HS-5 (cell line): Measurements from ENCODE around the gene PLXDC1.
"Not testable (repeated sequence)": the region's sequence is repeated elsewhere in the genome, so short reads cannot be mapped to it uniquely, and the experiment has no call there.

ENCODE experiments used
- DNase-seq: peaks from one replicate; pipeline ENCODE4 v3.0.0-alpha.2; 2012; ENCODE audit warnings: low read depth

The PLXDC1 gene

DNA sequence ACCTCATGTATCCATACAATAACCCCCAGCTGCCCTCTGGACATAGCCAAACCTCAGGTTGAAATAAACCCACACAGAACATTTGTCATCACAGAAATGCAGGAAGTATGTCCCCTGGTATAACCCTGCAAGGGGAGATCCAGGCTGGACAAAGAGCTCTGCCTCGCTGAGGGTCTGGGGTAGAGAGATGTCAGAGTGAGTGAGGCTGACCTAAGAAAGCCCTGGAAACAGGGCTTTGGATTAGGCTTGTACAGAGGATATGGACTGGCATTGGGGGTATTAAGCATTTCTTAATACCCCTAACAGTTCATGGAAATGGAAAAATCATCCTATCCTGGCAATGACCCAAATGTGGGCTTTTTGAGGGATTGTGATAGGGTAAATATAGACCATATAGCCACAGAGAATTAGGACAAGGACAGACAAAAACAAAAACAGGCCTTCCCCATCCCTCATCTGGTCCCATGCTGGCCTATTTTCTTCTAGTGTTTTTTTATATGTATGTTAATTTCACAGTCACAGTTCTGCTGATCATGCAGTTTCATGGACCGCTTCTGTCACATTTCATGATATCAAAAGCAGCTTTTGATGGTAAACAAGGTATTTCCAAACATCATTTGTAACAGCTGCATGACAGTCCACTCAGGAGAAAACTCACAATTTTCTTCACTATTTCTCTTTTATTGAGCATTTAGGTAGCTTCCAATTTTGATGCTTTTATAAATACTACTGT, 26.1 kb downstream of the PLXDC1 start:
- no peak for DNase-seq

DNA sequence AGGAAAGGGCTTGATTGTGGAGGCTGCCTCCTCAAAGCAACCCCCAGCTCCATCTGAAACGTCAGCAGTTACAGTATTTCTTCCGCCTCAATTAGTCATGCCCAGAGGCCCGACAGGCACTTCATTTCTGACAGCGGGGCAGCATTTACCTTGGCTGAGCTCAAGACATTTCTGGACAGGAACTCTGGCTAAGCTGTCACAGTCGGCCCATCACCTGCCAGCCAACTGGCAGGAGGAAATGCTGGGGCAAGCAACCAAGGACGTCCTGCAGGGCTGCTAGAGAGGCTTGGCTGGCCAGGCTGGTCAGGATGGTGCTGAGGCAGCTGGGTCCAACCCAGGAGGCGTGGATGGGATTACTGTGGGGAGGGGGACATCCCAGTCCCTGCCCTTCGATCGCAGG, 27.8 kb downstream of the PLXDC1 start:
- DNase-seq, result no peak

DNA sequence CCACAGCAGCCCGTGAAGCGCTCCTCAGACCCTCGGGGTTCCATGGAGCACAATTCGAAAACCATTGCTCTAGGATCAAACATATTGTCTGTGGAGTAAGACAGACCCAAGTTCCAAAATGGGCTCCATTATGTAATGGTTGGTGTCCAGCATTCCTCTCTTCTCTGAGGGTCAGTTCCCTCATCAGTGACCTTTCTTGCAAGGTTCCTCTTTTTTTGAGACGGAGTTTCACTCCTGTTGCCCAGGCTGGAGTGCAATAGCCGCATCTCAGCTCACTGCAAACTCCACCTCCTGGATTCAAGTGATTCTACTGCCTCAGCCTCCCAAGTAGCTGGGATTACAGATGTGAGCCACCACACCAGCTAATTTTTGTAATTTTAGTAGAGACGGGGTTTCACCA, 28.4 kb downstream of the PLXDC1 start:
- DNase-seq, result no peak

DNA sequence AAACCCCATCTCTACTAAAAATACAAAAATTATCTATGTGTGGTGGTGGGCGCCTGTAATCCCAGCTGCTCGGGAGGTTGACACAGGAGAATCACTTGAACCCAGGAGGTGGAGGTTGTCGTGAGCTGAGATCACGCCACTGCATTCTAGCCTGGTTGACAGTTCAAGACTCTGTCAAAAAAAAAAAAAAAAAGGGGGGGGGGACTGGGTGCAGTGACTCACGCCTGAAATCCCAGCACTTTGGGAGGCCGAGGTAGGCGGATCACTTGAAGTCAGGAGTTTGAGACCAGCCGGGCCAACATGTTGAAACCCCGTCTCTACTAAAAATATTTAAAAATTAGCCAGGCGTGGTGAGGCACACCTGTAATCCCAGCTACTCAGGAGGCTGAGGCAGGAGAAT, 29.5 kb downstream of the PLXDC1 start:
- DNase-seq, result not testable (repeated sequence)

DNA sequence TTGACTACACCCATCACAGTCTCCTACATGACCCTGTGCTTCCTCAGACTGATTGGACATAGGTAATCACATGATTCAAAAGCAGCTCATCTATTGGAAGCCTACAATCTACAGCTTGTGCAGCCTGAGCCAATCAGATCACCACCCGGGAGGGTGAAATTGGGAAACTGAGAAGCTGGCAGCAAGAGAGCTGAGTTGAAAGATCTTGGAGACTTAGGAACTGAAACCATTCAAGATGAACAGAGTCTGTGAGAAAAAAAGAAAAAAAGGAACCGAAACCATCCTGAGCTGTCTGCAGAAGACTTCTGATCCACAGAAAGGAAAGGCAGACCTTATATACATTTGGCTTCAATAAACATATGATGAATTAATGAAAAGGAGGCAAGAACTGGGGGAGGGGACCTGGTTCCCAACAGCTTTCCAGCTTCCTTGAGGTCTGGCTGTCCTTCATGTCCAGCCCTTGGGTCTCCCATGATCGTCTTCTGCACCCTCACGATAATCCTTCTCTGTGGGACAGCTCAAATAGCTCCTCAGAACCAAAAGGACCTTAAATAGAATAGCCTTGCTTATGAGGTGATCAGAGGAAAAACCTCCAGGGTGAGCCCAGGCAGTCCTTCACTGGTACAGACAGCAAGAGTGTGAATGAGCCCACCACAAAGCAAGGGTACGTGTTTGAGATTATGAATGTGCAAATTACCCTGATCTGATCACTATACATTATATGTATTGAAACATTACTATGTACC, 32.6 kb downstream of the PLXDC1 start:
- no peak for DNase-seq

DNA sequence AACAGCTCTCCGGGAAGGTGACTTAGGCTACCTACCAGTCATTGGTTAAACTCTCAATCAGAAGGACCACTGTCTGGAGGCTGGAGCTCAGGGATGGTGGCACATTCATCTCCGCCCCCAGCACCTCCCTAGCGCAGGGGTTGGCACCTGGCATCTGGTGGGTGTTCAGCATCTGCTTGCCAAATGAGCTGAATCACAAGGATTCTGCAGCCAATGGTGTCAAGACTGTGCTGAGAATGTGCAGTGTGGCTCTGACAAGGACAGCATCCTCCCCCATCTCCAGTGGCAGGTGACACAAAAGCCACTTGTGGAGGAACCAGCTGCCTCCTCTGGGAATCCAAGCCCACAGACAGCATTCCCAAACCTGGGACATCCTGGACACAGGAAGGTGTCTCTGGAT, 35.2 kb downstream of the PLXDC1 start:
- DNase-seq, result no peak

DNA sequence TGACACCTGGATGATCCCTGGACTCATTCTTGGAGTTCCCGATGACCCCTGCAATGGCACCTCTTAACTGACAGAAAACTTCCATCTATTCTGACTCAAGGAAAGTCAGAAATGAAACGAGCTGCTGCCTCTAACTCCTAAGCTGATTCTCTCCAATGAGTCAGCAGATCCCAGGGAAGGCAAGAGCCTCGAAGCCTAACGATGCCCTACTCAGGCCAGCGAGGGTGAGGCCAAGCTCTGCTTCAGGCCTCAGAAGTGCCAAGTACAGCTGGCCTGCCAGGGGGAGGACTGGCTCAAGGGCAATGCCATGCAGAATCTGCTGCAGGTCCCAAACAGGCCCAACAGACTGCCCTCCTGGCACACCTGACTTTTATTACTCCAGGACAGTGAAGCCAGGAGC, 36.3 kb downstream of the PLXDC1 start:
- no peak for DNase-seq

DNA sequence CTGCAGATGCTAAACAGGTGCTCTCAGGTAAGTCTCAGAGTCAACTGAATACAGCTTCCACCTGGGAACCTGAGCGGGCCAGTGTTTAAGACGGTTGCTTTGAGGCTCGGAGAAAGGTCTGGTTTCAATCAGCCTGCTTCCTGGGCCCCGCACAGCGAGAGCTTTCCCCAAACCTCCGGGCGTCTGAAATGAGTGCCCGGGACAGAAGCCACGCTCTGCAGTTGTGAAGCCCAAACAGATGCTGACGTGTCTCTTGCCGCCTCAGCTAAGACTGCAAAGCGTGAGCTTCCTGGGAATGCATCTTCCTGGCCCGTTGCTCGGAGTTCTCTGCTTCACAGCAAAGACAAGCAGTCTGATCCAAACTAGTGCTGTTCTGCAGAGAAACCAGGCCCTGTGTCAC, 36.7 kb downstream of the PLXDC1 start:
- DNase-seq, result no peak

DNA sequence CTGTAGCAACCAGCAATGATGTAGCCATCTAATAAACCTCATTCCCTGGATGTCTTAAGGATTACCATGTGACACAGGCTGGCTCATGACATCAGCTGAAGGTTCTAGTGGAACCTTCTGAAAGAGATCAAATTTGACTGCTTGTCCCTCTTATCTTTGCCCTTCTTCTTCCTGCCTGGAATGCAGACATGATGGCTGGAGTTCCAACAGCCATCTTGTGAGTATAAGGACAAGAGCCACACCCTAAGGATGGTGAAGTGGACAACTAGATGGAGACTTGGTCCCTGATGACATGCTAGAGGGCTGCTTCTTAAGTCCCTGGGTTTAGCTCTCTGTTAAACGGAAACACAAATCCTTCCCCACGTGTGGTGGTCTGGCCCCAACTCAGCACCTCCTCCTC, 37.6 kb downstream of the PLXDC1 start:
- no peak for DNase-seq

DNA sequence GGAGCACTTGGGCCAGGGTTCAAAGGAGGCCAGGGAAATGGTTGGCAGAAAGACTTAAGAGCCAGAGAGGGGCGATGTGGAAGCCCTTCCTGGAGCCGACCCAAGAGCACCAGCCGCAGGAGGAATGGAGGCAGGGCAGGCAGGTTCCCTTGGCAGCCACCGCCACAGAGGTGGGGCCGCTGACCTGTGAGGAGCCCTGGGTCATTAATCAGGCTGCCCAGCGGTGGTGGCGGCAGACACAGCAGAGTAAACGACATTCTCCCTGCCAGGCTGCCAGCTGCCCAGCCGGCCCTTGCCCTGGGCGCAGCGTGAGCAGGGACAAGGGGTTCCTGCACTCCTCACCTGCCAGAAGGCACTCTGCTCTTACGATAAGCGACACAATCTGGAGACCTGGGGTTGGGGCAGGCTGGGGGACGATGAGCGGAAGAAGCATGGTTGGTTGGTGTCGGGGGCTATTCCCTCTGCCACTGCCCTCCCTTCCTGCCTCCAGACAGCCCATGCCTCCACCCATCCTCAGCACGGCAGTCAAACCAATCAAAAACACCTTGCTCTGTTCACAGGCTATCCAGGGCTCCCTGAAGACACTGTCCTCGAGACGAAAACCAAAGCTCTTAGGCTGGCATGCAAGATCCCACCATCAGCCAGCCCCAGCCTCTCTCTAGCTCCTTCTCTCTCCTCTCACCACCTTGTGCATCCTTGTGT, 40.9 kb downstream of the PLXDC1 start:
- DNase-seq, result no peak

DNA sequence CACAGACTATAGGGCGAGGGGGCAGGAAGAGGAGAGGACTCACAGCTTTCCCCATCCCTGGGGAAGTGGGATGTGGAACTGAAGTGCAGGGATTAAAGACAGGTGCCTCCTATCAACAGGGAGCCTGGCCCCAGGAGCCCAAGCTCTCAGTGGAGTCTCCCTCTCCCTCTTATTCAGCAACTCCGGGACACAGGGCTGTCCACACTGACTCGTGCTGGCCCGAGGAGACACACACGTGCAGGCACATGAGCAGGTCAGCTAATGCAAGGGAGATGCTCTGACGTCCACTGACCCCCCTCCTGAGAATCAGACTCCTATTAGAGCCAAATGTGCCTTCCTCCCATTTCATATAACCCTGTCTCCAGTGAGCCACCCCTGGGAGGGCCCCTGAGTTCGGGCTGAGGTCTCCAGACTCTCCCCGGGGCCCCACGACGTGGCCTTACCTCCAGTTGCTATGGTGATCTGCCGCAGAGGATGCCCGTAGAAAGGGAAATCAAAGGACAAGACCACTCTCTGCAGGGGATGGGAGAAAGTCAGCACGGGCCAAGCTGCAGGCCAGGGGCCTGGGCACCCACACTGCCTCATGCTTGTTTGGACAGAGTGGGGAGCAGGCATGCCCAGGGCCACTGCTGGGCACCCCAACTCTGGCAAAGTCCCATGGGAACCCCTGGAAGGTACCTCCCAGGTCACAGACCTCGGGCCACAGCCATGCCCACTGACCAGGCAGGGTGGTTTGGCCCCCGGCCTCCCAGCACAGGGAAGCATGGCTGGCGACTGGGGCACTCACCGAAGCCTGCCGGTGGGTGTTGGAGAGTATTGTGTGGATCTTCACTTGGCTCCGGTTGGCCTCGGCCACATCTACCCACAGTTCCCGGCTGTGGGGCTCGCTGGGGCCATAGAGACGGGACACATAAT, 42.7 kb downstream of the PLXDC1 start:
- DNase-seq, result no peak

DNA sequence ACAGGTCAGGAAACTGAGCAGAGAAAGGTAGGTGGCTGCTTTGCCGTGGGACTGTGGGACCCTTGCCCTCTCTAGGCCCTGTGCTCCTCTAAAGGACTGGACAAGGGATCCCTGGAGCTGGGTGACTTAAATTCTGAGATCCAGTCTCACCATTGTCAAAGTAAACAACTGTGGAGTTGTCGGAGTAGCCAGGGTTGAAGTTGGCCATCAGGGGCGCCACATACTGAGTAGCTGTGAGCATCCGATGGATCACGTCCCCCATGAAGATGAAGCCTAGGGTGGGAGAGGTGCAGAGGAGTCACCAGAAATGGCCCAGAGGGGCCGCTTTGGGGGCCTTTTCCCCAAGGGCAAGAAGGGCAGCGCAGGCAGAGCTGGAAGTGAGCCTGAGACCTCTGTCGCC, 43.5 kb downstream of the PLXDC1 start:
- no peak for DNase-seq

DNA sequence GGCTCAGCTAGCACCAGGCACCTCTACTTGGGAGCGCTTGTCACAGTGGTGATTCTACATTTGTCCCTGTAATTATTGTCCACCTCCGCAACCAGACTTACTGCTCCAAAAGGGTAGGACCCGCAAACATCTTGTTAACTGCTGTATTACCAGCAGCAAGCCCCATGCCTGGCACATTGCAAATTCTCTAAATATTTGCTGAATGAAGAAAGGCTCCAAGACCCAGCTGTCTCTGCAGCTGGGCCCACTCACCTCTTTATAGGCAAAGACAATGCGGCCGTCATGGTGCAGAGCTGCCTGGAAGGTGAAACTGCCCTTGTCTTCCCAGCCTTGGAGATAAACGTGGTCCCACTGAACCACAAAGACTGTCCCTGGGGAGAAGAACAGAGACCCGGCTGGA, 44.3 kb downstream of the PLXDC1 start:
- no peak for DNase-seq

DNA sequence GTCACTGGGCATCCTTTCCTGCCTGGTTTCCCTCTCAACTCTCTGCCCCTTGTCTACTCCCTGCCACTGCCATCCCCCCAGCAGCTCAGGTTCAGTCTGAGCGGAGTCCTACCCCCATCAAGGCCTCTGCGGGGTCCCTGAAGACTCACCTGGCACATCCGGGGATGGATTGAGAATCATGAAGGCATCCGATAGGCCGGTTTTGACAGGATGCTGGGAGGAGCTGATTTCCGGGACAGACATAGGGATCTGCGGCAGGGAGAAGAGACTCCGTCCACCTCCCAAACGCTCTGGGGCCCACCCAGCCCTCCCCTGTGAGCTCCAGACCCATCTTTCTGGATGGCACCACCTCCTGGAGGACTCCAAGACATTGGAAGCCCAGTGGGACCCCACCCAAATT, 45.7 kb downstream of the PLXDC1 start:
- no peak for DNase-seq

DNA sequence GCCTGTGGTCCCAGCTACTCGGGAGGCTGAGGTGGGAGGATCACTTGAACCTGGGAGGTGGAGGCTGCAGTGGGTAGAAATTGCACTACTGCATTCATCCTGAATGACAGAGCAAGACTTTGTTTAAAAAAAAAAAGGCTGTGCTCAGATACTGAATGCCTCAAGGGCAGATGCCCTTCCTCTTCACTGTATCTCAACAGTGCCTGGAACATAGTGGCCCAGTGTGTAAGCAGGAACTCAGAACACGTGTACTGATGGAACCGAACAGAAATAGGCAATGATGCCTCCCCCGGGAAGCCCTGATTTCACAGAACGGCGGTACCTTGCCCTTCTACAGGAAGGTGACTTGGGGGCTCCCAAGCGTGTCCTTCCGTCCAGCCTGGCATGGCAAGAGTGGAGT, 46.8 kb downstream of the PLXDC1 start:
- no peak for DNase-seq

DNA sequence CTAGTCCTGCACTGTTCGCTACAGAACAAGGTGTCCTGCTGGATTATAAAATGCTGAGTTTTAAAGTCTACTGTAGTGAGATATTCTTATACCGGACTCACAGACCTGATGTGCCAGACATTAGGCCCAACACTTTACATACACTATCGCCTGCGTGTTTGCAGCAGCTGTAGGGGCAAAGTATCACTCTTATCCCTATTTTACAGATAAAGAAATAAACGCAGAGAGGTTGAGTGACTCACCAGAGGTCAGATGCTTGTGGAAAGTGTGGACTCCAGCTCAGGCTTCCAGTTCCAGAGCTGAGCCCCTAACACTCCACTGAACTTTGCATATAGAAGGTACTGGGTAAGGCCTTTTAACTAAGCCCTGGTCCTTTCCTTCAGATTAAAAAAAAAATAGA, 47.4 kb downstream of the PLXDC1 start:
- DNase-seq, result no peak

DNA sequence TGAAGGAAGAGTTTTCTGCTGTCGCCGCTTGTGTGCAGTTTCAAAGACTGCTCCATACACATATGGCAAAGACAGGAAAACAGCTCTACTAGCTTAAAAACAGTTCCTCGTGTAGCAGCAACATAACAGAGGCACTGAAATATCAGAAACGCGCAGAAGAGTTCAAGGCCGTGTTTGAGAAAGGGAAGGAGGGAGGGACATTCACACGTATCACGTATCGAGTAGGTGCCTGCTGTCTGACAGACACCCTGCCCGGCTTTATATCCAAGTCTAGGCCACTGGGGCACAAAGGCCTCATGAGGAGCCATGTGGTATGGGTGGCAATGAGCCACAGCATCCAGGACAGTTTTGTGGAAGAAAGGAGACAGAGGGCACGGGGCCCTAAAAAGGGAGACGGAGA, 50.3 kb downstream of the PLXDC1 start:
- no peak for DNase-seq

DNA sequence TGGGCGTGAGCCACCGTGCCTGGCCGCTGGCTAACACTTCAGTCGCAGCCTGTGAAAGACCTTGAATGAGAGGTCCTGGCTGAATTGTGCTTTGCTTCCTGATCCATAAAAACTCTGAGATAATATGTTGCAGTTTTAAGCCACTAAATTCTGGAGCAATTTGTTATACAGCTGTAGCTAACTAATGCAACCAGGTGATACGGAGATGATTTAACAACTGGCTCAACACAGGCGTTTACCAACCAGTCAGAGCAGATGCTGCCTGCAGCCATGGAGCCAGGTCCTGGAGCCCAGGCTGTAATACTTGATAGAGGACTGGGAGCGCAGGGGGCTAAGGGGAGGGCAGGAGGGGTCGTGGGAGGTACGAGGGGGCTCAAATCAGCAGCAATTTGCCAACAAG, 50.9 kb downstream of the PLXDC1 start:
- no peak for DNase-seq

DNA sequence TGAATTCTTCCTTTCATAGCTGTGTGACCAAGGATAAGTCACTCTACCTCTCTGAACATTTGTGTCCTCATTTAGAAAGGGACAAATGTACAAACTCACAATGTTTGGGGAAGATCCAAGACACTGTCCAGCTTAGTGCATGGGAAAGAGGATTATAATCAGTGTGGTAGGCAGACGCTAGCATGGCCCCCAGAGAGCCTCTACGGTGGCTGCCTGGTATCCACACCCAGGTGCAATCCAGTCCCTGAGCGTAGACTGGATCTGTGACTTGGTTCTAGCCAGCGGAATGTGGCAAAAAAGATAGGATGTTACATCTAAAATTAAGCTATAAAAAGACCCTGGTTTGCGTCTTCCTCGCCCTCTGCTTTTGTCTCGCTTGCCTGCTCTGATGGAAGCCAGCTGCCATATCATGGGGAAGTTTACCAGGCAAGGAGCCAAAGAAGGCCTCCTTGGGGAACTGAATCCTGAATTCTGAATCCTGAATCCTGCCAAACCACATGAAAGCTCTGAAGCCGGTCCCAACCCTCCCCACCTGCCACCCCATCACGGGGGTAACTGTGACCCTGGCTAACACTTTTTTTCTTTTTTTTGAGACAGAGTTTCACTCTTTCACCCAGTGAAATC, 51.7 kb downstream of the PLXDC1 start:
- DNase-seq, result no peak

DNA sequence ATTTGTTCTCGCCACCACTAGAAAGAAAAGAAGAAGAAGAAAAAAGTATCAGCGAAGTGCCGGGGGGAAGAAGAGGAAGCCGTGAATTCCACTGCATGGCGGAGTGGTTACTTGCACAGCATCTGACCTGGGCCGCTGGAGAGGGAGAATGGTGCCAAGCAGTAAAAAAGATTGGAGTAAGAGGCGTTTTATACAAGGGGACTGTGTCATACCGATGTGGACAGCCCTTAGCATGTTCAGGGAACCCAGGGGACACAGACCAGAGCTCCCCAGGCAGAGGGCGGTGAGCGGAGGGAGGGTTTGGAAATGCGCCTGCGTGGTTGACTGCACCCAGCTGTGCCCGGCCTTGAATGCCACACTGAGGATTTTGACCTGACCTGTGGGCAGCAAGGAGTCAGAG, 52.8 kb downstream of the PLXDC1 start:
- no peak for DNase-seq

DNA sequence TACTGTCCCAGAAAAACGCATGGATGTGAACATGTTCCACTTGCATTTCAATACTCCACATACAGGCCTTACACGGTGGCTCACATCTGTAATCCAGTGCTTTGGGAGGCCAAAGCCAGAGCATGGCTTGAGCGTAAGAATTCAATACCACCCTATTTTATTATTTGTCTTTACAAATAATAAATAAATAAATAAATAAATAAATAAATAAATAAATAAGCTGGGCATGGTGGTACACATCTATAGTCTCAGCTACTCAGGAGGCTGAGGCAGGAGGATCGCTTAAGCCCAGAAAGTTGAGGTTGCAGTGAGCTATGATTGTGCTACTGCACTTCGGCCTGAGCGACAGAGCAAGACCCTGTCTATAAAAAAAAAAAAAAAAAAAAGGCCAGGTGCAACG, 53.9 kb downstream of the PLXDC1 start:
- no peak for DNase-seq

DNA sequence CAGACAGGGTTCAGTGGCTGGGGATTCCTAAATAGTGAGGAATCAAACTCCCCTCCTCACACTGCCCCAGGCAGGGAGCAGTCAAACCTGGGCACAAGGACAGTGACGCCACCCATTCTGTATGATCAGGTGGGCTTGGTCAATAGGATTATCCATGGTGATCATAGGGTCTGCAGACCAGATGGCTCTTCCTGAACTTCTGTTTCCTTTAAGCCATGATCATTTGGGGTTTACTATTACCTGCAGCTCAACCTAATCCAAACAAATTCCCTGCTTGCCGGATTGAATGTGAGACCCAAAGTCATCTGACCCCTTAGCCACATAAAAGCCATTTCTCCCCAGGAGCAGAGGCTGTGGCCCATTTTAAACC, 54.3 kb downstream of the PLXDC1 start:
- no peak for DNase-seq
